Colonic mucosa (tissue), 4 donors: ENCODE data around the gene YAE1. TPM values are rescaled to one million over a fixed set of nuclear protein-coding genes. Genes with fewer than 3 reads are reported as not detected.

Experiments
- DNase-seq: peaks from one replicate; pipeline ENCODE4 v3.0.0-alpha.2; 2020
- H3K27ac ChIP-seq: fragments of 200-600 bp; one replicate; pipeline ENCODE4 v1.8.0; 2021
- H3K27me3 ChIP-seq: fragments of 200-600 bp; one replicate; pipeline ENCODE4 v1.8.0; 2021
- H3K36me3 ChIP-seq: fragments of 200-600 bp; one replicate; pipeline ENCODE4 v1.8.0; 2021
- H3K4me1 ChIP-seq: fragments of 200-600 bp; one replicate; pipeline ENCODE4 v1.8.0; 2021; ENCODE audit warnings: mild to moderate bottlenecking
- H3K4me3 ChIP-seq: fragments of 200-600 bp; one replicate; pipeline ENCODE4 v1.8.0; 2021
- H3K9ac ChIP-seq, 2 donors: one replicate each; pipeline ENCODE4 v1.7.0; 2013; ENCODE audit warnings: control low read depth in 2 of 2, low read depth in 2 of 2, low read length in 2 of 2
- H3K9me3 ChIP-seq: fragments of 200-600 bp; one replicate; pipeline ENCODE4 v1.8.0; 2021
- CTCF ChIP-seq: fragments of 200-600 bp; IDR thresholded peaks from one replicate; pipeline ENCODE4 v1.8.0; 2022; ENCODE audit warnings: antibody characterized with exemption, mild to moderate bottlenecking
- intact Hi-C: fragments of 100-400 bp; cut with DNase I; formaldehyde crosslinking; loops from one replicate; pipeline ENCODE4 v1.14.1; 2022
- total RNA-seq, 2 donors: library from RNA; stranded (reverse); fragmentation: NEBNext Ultra II Directional in 1 of 2; extraction: Animal tissue kit (Norgen Biotek cat#: 25700) in 1 of 2; gene quantifications; one replicate each; pipeline ENCODE4 v1.2.1, GENCODE V29; 2021
- donor health status: healthy.
- donor health status: DM: no; HTN: no; CAD: no.
- donor health status: DM: no; HTN: no; CAD: no.

YAE1 gene
- total RNA-seq, 2 donors from 2014 or later, result 21.8 to 23.2 TPM

GRCh38 chr7:39565538-39565937, 666 bp upstream of the YAE1 start:
- TF ChIP-seq CTCF, result no peak
- Histone ChIP-seq H3K4me1 (peaks cover 4% of the 10 kb centered on the region), H3K27me3 (no peaks in the 10 kb centered on the region), H3K36me3 (no peaks in the 10 kb centered on the region), H3K9me3 (no peaks in the 10 kb centered on the region), H3K27ac (peak overlapping the region; percentile 57), H3K9ac (peak overlapping the region; percentile 70 to 86), H3K4me3 (peak overlapping the region; percentile 57)
- peak; percentile 19 for DNase-seq
- intact Hi-C loops, result no loop called here

GRCh38 chr7:39567294-39567693, 1.1 kb downstream of the YAE1 start:
- no peak overlapping the region for H3K27ac ChIP-seq
- DNase-seq, result no peak
- H3K4me1 ChIP-seq, result peaks cover 4% of the 10 kb centered on the region
- no peaks in the 10 kb centered on the region for H3K9me3 ChIP-seq
- no peaks in the 10 kb centered on the region for H3K27me3 ChIP-seq
- H3K36me3 ChIP-seq, result no peaks in the 10 kb centered on the region
- TF ChIP-seq CTCF, result no peak
- intact Hi-C loops, result no loop called here
- no peak overlapping the region for H3K9ac ChIP-seq
- H3K4me3 ChIP-seq, result peak overlapping the region; percentile 57

- Histone ChIP-seq H3K4me3 (no peak overlapping the region), H3K9me3 (no peaks in the 10 kb centered on the region), H3K9ac (no peak overlapping the region), H3K4me1 (no peaks in the 10 kb centered on the region), H3K27me3 (no peaks in the 10 kb centered on the region), H3K27ac (no peak overlapping the region), H3K36me3 (no peaks in the 10 kb centered on the region)
- DNase-seq, result no peak
- no peak for TF ChIP-seq CTCF
- intact Hi-C loops, result loop anchor here (5.0 kb wide), 1 partner anchor 47 kb away; the partner anchor contains the start of gene RALA
These were observed 8.6 kb downstream of the YAE1 start for GRCh38 chr7:39574673-39575349.

GRCh38 chr7:39577229-39577874, 11.1 kb downstream of the YAE1 start:
- Histone ChIP-seq H3K4me3 (no peak overlapping the region), H3K9me3 (no peaks in the 10 kb centered on the region), H3K27me3 (no peaks in the 10 kb centered on the region), H3K9ac (no peak overlapping the region), H3K4me1 (no peaks in the 10 kb centered on the region), H3K36me3 (no peaks in the 10 kb centered on the region), H3K27ac (no peak overlapping the region)
- no peak for TF ChIP-seq CTCF
- no peak for DNase-seq
- intact Hi-C loops, result no loop called here

GRCh38 chr7:39580149-39580874, 14.1 kb downstream of the YAE1 start:
- no peaks in the 10 kb centered on the region for H3K27me3 ChIP-seq
- peak; percentile 81 for DNase-seq
- H3K9ac ChIP-seq, result no peak overlapping the region
- TF ChIP-seq CTCF, result peak; percentile 92
- intact Hi-C loops, result loop anchor here (2.0 kb wide), 1 partner anchor 164 kb away; no protein-coding TSS in a partner anchor
- H3K27ac ChIP-seq, result no peak overlapping the region
- H3K4me1 ChIP-seq, result no peaks in the 10 kb centered on the region
- H3K36me3 ChIP-seq, result no peaks in the 10 kb centered on the region
- no peaks in the 10 kb centered on the region for H3K9me3 ChIP-seq
- H3K4me3 ChIP-seq, result no peak overlapping the region
